Psoas muscle (tissue), 8 donors: ENCODE measurements around the gene NRIP2. TPM values are rescaled to one million over a fixed set of nuclear protein-coding genes. Genes with fewer than 3 reads are reported as not detected.

Experiments
- ATAC-seq, 4 donors: fragments of 200-7000 bp; cut with Tn5 transposase; one replicate each; pipeline ENCODE4 v1.9.1; 2020; ENCODE audit warnings: moderate library complexity in 3 of 4, mild to moderate bottlenecking in 2 of 4
- DNase-seq, 2 donors: peaks; one replicate each; pipeline ENCODE4 v3.0.0-alpha.2; 2020
- H3K27ac ChIP-seq: fragments of 200-600 bp; one replicate; pipeline ENCODE4 v1.8.0; 2022
- H3K27me3 ChIP-seq, 3 donors: fragments of 200-600 bp in 1 of 3; one replicate each; pipeline versions ENCODE4 v1.6.1 to v1.8.0; 2013 to 2022; ENCODE audit warnings: low read length in 2 of 3, mild to moderate bottlenecking in 2 of 3, moderate library complexity in 1 of 3; ENCODE audit not compliant: insufficient read depth in 3 of 3
- H3K36me3 ChIP-seq, 2 donors: fragments of 200-600 bp in 1 of 2; one replicate each; pipeline versions ENCODE4 v1.6.1 to v1.8.0; 2013 to 2022; ENCODE audit warnings: low read depth in 1 of 2, mild to moderate bottlenecking in 1 of 2, moderate library complexity in 1 of 2; ENCODE audit not compliant: insufficient read depth in 1 of 2
- H3K4me1 ChIP-seq: fragments of 200-600 bp; one replicate; pipeline ENCODE4 v1.8.0; 2022
- H3K4me3 ChIP-seq: fragments of 200-600 bp; one replicate; pipeline ENCODE4 v1.8.0; 2022; ENCODE audit warnings: mild to moderate bottlenecking
- H3K9me3 ChIP-seq: fragments of 200-600 bp; one replicate; pipeline ENCODE4 v1.8.0; 2022
- CTCF ChIP-seq: fragments of 200-600 bp; IDR thresholded peaks from one replicate; pipeline ENCODE4 v1.8.0; 2022; ENCODE audit warnings: antibody characterized with exemption
- WGBS, 3 donors: extraction: QIAGEN DNeasy Blood & Tissue Kit; methylation state at CpG; one replicate each; pipeline versions ENCODE4 v1.1.6 to v1.1.7; 2013; 5-methylcytosine and 5-hydroxymethylcytosine counted together
- intact Hi-C, 2 donors: fragments of 100-400 bp; cut with DNase I; formaldehyde crosslinking; loops; one replicate each; pipeline versions ENCODE4 v1.11.0 to v1.14.2; 2022
- long read RNA-seq, 2 donors: library from polyadenylated mRNA; unstranded; transcript quantifications; one replicate each; pipeline ENCODE4 v2.0.0, GENCODE V29; 2021
- polyA plus RNA-seq, 3 donors: library from polyadenylated mRNA; stranded (reverse); fragments of 200-250 nt; gene quantifications; one replicate each; pipeline ENCODE4 v1.2.3, GENCODE V29; 2013
- total RNA-seq, 4 donors: library from RNA; stranded (reverse); fragmentation: NEBNext Ultra II Directional in 2 of 4; extraction: Animal tissue kit (Norgen Biotek cat#: 25700) in 2 of 4; gene quantifications; one replicate each; pipeline versions ENCODE4 v1.2.1 to v1.2.4, GENCODE V29; 2021 to 2023
- donor health status: healthy with polysubstance abuse.
- donor health status: DM: no; HTN: no; CAD: no; lungs with moderate emphysema.
- donor health status: Bipolar disorder and iron deficiency.
- donor health status: healthy.
- donor health status: DM: yes; HTN: yes; CAD: no.
- donor health status: DM: no; HTN: no; CAD: no.
- donor health status: DM: no; HTN: no; CAD: no.
- donor health status: DM: yes; HTN: yes; CAD: no.

NRIP2 gene
- total RNA-seq (1 to 10 TPM in 2 of 4 donors, under 1 TPM in 2; 0.96 to 2.4 (median 1.1) TPM), polyA plus RNA-seq (1 to 10 TPM; 1.0 to 1.3 (median 1.3) TPM)
- long read RNA-seq, donor 1: 0 reads
- long read RNA-seq, donor 2, partial matches to known transcripts: 0 of 1 reads
- long read RNA-seq, donor 2, other reads (novel, unspliced or antisense): 1 of 1 reads

GRCh38 chr12:2834581-2835491 is at the start of gene NRIP2:
TSS of gene NRIP2 (minus strand) at chr12:2835035. CDS start at chr12:2834983, 52 bp downstream.
- Histone ChIP-seq H3K27me3 (no peaks in the 10 kb centered on the region), H3K36me3 (peaks cover 0 to 49% of the 10 kb centered on the region in 2 donors), H3K9me3 (no peaks in the 10 kb centered on the region), H3K4me3 (peak within 1 kb of the TSS; percentile 46), H3K4me1 (peaks cover 6% of the 10 kb centered on the region), H3K27ac (no peak within 1 kb of the TSS)
- peak; percentile 42 to 63 (median 54) for ATAC-seq
- DNase-seq: peak; percentile 35 to 51
- intact Hi-C loops: no loop called here
- TF ChIP-seq CTCF: no peak
- 7 to 14% (median 10%) methylated on average over 27 to 32 of the region's 32 CpGs for WGBS, 3 donors

GRCh38 chr12:2879853-2880252 is 45.0 kb upstream of the NRIP2 start:
- intact Hi-C loops: no loop called here
- peaks cover 11% of the 10 kb centered on the region for H3K4me1 ChIP-seq
- 97 to 99% (median 97%) methylated on average over 3 of the region's 3 CpGs for WGBS, 3 donors
- TF ChIP-seq CTCF: no peak
- no peaks in the 10 kb centered on the region for H3K9me3 ChIP-seq
- H3K4me3 ChIP-seq: no peak overlapping the region
- H3K27me3 ChIP-seq: no peaks in the 10 kb centered on the region
- H3K36me3 ChIP-seq: peaks cover 0 to 2% of the 10 kb centered on the region in 2 donors
- H3K27ac ChIP-seq: no peak overlapping the region
- ATAC-seq (no peak), DNase-seq (no peak)

- peaks cover 11% of the 10 kb centered on the region for H3K4me1 ChIP-seq
- DNase-seq (no peak), ATAC-seq (no peak)
- H3K4me3 ChIP-seq: peak overlapping the region; percentile 78
- H3K27me3 ChIP-seq: no peaks in the 10 kb centered on the region
- peak overlapping the region; percentile 88 for H3K27ac ChIP-seq
- H3K9me3 ChIP-seq: no peaks in the 10 kb centered on the region
- no peak for TF ChIP-seq CTCF
- intact Hi-C loops: no loop called here
- peaks cover 0 to 2% of the 10 kb centered on the region in 2 donors for H3K36me3 ChIP-seq
- WGBS, 3 donors: 61 to 64% (median 61%) methylated on average over 16 of the region's 16 CpGs
Observed at GRCh38 chr12:2877953-2878732, 43.3 kb upstream of the NRIP2 start.

- Histone ChIP-seq H3K9me3 (no peaks in the 10 kb centered on the region), H3K36me3 (peaks cover 0 to 2% of the 10 kb centered on the region in 2 donors), H3K27me3 (no peaks in the 10 kb centered on the region), H3K4me3 (peak within 1 kb of the TSS; percentile 78), H3K27ac (peak within 1 kb of the TSS; percentile 88), H3K4me1 (peaks cover 11% of the 10 kb centered on the region)
- ATAC-seq (peak; percentile 96 to 99 (median 97)), DNase-seq (peak; percentile 90 to 96)
- intact Hi-C loops: no loop called here
- TF ChIP-seq CTCF: peak; percentile 31
- WGBS, 3 donors: 2 to 6% (median 2%) methylated on average over 28 to 70 of the region's 70 CpGs
Observed at GRCh38 chr12:2877047-2877952, 42.5 kb upstream of the NRIP2 start, which contains the start of the genes FOXM1 and RHNO1. TSS of gene FOXM1 (minus strand) at chr12:2877174. CDS start at chr12:2874478, 2,696 bp downstream. TSS of gene RHNO1 (plus strand) at chr12:2877223. CDS start at chr12:2885367, 8,144 bp downstream.
